ENCODE measurements around the gene CLIC5.

Gene CLIC5

DNA sequence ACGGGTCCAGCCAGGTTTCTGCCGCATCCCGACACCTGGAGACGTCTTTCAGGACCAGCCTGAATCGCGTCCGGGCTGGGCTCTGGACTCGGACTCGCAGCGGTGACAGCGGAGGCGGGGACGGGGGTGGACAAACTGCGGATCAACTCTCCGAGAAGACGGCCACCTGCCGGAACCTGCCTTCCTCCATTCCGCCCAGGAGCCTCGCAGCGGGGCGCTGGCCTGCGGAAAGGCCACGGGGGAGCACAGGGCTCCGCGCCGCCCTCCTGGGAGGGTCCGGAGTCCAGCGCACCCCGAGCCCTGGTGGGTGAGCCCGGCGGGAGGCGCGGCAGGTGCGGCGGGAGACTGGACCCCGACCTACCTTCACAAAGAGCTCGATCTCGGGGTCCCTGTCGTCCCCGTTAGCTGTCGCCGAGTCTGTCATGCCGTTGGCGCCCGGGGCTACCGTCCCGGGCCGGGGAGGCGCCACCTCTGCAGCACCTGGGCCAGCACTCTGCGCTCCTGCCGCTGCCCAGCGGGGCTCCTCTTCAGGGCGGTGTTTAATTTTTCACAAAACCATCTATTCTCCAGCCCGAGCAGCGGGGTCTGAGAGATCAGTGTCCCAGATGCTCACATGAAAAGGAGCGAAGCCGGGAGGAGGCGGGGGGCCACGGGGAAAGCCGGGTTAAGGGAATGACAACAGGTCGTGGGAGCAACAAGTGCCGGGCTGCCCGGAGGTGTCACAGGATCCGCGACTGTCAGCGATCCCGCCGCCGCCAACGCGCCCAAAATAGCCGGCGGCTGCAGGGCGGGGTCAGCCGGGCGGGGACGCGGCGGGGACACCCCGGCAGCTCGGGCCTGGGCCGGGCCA is at the start of gene CLIC5:
TSS of gene CLIC5 (minus strand) at position 742 of the 850 bp plus-strand sequence. CDS start at position 424, 318 bp downstream.
- DNase-seq, result peak; percentile 32

- DNase-seq, result no peak
These were observed 47.3 kb upstream of the CLIC5 start for GRCh38 chr6:46062991-46063390.

GRCh38 chr6:46062312-46062711 is 46.7 kb upstream of the CLIC5 start:
- no peak for DNase-seq

- DNase-seq, result no peak
These were observed 45.8 kb upstream of the CLIC5 start for GRCh38 chr6:46061497-46061896.

DNA sequence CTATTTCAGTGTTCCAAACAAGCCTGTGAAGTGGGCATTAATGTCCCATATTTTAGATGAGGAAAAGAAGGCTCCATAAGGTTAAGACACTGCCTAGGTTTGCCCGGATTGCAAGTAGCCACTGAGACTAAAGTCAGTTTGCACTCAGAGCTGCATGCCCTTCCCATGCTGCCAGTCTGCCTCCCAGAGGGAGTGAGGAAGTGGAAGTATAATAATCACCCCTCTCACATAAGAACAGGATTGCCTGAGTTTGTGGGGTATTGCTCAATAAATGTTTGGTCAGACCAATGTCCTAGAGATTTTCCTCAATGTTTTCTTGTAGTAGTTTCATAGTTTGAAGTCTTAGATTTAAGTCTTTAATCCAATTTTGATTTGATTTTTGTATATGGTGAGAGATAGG is 43.9 kb upstream of the CLIC5 start:
- DNase-seq, result no peak

DNA sequence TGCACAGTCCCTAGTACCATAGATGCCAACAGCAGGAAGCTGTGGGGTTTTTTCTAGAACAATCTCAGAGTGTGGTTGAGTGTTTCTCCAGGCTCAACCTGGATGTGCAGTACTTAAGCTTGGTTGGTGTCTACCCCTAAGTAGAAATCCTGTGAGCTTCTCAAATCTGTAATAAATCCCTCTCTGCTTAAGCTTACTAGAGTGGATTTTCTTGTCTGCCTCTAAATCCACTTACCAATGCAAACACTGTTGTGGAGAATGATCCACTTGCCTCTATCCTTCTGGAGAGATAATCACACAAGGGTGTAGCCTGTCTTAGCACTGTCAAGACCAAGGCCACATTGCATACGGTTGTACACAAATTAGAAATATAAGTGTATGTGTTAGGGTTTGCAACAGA is 43.3 kb upstream of the CLIC5 start:
- DNase-seq, result no peak

GRCh38 chr6:46057792-46058191 is 42.1 kb upstream of the CLIC5 start:
- no peak for DNase-seq

DNA sequence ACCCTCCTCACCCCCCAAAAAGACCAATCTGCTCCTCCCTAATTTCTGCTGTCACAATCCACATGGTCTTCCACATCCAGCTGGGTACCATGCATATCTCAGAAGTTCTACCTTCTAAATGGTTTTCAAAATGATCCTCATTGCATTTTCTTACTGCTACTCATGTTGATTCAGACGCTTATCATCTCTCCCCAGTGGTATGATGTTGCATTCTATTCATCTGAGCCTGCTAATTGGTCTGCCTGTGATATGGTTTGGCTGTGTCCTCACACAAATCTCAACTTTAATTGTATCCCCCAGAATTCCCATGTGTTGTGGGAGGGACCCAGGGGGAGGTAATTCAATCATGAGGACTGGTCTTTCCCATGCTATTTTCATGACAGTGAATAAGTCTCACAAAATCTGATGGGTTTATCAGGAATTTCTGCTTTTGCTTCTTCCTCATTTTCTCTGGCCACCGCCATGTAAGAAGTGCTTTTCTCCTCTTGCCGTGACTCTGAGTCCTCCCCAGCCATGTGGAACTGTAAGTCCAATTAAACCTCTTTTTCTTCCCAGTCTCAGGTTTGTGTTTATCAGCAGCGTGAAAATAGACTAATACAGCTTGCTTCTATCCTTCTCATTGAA is 41.4 kb upstream of the CLIC5 start:
- no peak for DNase-seq

GRCh38 chr6:46054516-46054915 is 38.9 kb upstream of the CLIC5 start:
- DNase-seq, result no peak

DNA sequence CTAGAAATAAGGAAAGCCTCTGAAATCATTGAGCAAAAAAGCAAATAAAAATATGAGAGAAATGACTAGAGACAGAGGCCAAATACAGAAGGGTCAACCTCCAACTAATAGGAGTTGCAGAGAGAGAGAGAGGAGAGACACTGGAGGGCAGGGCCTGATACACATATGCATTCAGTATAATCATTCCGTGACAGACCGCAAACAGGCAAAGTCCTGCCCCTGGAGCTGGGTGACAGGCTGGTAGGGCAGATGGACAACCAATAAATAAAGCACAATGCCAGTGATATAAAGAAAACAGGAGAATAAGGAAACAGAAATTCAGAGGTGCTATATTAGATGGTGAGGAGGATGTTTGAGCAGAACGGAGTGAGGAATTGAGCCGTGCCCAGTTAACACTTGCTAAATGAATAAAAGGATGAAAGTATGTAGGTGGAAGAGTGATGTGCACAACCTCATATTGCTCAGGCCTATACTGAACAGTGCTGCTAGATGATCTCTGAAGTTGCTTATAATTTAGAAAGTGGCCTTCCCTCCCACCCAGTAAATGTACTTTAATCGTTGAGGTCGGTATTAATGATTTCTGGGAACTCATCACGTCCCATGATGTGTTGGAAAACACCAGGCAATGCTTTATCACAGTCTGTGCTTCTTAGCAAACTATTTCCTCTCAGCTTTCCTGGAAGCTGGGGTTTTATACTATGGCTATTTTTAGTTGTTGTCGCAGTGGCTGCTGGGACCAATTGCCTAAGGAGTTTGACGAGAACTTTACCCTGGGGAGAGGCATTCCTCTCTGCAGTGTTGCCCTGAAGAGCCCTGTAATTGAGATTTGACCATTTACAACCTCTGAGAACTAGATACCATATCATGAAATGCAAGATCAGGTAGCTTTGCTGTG is 37.6 kb upstream of the CLIC5 start:
- DNase-seq, result no peak

GRCh38 chr6:46052479-46052878 is 36.8 kb upstream of the CLIC5 start:
- DNase-seq, result no peak

- no peak for DNase-seq
These were observed 36.3 kb upstream of the CLIC5 start for GRCh38 chr6:46051962-46052361.

- DNase-seq, result no peak
These were observed 35.3 kb upstream of the CLIC5 start for GRCh38 chr6:46050845-46051405.

- no peak for DNase-seq
These were observed 33.1 kb upstream of the CLIC5 start for GRCh38 chr6:46048646-46049297.

- DNase-seq, result no peak
These were observed 31.0 kb upstream of the CLIC5 start for GRCh38 chr6:46046558-46047174.

DNA sequence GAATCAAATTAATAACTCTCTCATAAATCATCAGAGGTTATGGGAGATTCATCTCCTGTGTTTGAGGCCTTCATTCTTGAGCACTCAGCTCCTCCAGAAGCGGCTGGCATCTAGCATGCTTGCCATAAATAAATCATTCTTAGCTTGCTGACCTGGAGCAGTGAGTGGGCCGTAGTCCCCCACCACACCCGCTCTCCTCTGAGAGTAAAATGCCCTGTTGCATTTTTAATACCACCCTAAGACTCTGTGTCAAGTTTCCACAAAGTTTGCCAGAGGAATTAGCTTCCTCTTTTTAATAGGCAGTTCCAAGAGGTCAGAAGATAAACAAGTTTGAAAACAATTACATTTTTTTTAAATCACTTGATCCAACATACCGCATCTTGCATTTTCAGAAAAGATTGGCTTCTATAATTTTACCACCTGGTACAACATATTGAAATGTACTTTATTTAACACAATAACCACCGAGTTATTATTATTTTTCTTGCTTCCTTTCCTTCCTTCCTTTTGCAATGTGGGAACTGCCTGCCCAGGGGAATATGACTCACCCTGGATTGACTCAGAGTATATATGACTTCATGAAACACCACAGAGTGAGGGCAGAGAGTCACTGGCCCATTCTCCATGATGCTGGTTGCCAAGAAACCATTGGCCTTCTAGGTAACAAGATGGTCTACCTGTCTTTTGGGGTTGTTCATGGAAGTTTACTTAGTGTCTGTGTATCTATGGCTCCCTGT is 29.4 kb upstream of the CLIC5 start:
- DNase-seq, result no peak

DNA sequence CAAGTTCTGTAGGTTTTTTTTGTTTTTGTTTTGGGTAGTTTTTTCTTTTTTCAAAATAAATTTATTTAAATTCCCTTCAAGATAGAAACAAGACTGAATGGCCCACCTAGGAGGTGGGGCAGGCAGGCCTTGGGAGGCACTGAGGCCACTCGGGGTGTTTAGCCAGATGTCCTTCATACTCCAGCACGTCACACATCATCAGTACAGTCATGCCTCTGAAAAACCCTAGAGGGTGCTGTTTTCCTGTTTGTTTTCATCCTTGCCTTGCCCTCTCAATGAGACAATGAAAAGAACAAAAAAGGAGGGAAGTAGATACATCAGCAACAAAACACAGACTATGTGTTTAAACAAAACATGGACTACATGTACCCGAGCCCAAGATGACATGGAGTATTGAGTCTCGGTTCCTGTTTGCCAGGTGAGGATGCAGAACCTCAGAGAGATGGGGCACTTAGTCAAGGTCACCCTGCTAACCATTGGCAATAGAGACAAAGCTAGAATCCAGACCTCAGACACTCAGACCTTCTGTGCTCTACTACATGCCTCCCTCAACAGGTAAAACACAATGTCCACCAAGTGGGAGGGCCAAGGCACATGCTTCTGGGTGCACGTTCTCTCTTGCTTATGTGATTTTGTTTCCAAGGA is 26.8 kb upstream of the CLIC5 start:
- no peak for DNase-seq

- DNase-seq, result no peak
These were observed 24.6 kb upstream of the CLIC5 start for GRCh38 chr6:46040288-46040687.

- no peak for DNase-seq
These were observed 24.0 kb upstream of the CLIC5 start for GRCh38 chr6:46039646-46040045.

DNA sequence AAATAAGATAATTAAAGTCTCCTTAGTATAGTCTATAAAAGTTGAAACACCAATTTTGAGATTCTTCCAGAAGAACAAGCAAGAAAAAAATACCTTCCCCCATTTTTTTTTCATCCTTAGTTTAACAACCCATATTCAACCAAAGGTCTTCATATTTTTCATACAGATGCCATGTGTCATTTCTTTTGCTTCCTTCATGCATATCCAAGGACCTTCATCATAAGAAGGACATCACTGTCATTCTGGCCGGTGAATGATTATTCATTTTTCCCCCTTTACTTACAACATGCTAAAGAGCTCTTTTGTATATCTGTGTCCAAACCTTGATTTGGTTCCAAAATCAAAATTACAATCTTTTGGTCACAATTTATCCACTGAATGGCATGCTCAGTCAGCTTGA is 21.3 kb upstream of the CLIC5 start:
- DNase-seq, result no peak

- no peak for DNase-seq
These were observed 19.6 kb upstream of the CLIC5 start for GRCh38 chr6:46035242-46035641.

Data from activated naive CD4-positive, alpha-beta T cell treated with Interleukin-2 at 50 U/mL for 16 hours (primary cell).